Measurements from ENCODE around the gene GP1BB. TPM values are rescaled to one million over a fixed set of nuclear protein-coding genes. Genes with fewer than 3 reads are reported as not detected.

The GP1BB gene
- total RNA-seq, 1 donor from 2014 or later: 0.95 TPM

GRCh38 chr22:19755722-19756287 is 32.5 kb downstream of the GP1BB start:
- H3K36me3 Mint-ChIP-seq (ENCODE audit: low read depth, unreplicated experiment): peaks cover 2% of the 10 kb centered on the region
- H4K20me1 ChIP-seq (ENCODE audit: insufficient read depth, low read length): peaks cover 19% of the 10 kb centered on the region
- no peak for DNase-seq (ENCODE audit: low read depth)
- no peak for FAIRE-seq
- no peak overlapping the region for H2AFZ ChIP-seq (ENCODE audit: low read depth, low read length)
- peaks cover 13% of the 10 kb centered on the region for H3K4me1 ChIP-seq (ENCODE audit: insufficient read depth, low read length)
- TF ChIP-seq EZH2 (IDR thresholded peaks at IDR 0.05; ENCODE audit: insufficient read depth, low read length) (no peak), CTCF (IDR thresholded peaks at IDR 0.05; ENCODE audit: insufficient read depth, low read depth, low read length) (no peak)
- H3K9me3 Mint-ChIP-seq (ENCODE audit: unreplicated experiment): peaks cover 7% of the 10 kb centered on the region
- no peaks in the 10 kb centered on the region for H3K79me2 ChIP-seq (ENCODE audit: insufficient read depth, low read length)
- H3K36me3 ChIP-seq (ENCODE audit: insufficient read depth, low read length): no peaks in the 10 kb centered on the region
- H3K4me2 ChIP-seq (ENCODE audit: low read length): no peak overlapping the region
- H3K27ac ChIP-seq (ENCODE audit: low read depth, low read length): no peak overlapping the region
- no peak overlapping the region for H3K9ac ChIP-seq (ENCODE audit: low read length)
- no peaks in the 10 kb centered on the region for H3K9me3 ChIP-seq (ENCODE audit: insufficient read depth, low read depth, low read length)
- no peak overlapping the region for H3K4me3 ChIP-seq (ENCODE audit: insufficient read depth, low read depth, low read length)
- peaks cover 60% of the 10 kb centered on the region for H3K27me3 Mint-ChIP-seq (ENCODE audit: low read depth, unreplicated experiment)
- no peak overlapping the region for H3K4me3 Mint-ChIP-seq (ENCODE audit: unreplicated experiment)
- H3K27me3 ChIP-seq (ENCODE audit: insufficient read depth, low read length): peaks cover 70% of the 10 kb centered on the region
- H3K4me1 Mint-ChIP-seq (ENCODE audit: low read depth, unreplicated experiment): peaks cover 5% of the 10 kb centered on the region
- peak overlapping the region; percentile 41 for H3K27ac Mint-ChIP-seq (ENCODE audit: unreplicated experiment)

GRCh38 chr22:19756288-19757128 is 33.2 kb downstream of the GP1BB start:
- H3K9me3 Mint-ChIP-seq (ENCODE audit: unreplicated experiment): peaks cover 7% of the 10 kb centered on the region
- H3K27me3 Mint-ChIP-seq (ENCODE audit: low read depth, unreplicated experiment): peaks cover 61% of the 10 kb centered on the region
- H3K4me3 ChIP-seq (ENCODE audit: insufficient read depth, low read depth, low read length): no peak overlapping the region
- H3K4me1 ChIP-seq (ENCODE audit: insufficient read depth, low read length): peaks cover 6% of the 10 kb centered on the region
- no peak overlapping the region for H3K9ac ChIP-seq (ENCODE audit: low read length)
- H3K36me3 ChIP-seq (ENCODE audit: insufficient read depth, low read length): no peaks in the 10 kb centered on the region
- H3K79me2 ChIP-seq (ENCODE audit: insufficient read depth, low read length): no peaks in the 10 kb centered on the region
- H3K27ac Mint-ChIP-seq (ENCODE audit: unreplicated experiment): no peak overlapping the region
- H3K4me3 Mint-ChIP-seq (ENCODE audit: unreplicated experiment): no peak overlapping the region
- no peak for DNase-seq (ENCODE audit: low read depth)
- H3K4me1 Mint-ChIP-seq (ENCODE audit: low read depth, unreplicated experiment): peaks cover 5% of the 10 kb centered on the region
- TF ChIP-seq CTCF (IDR thresholded peaks at IDR 0.05; ENCODE audit: insufficient read depth, low read depth, low read length) (no peak), EZH2 (IDR thresholded peaks at IDR 0.05; ENCODE audit: insufficient read depth, low read length) (peak; percentile 20)
- no peak for FAIRE-seq
- peaks cover 72% of the 10 kb centered on the region for H3K27me3 ChIP-seq (ENCODE audit: insufficient read depth, low read length)
- no peaks in the 10 kb centered on the region for H3K9me3 ChIP-seq (ENCODE audit: insufficient read depth, low read depth, low read length)
- H3K4me2 ChIP-seq (ENCODE audit: low read length): peak overlapping the region; percentile 30
- no peak overlapping the region for H3K27ac ChIP-seq (ENCODE audit: low read depth, low read length)
- no peak overlapping the region for H2AFZ ChIP-seq (ENCODE audit: low read depth, low read length)
- H4K20me1 ChIP-seq (ENCODE audit: insufficient read depth, low read length): peaks cover 19% of the 10 kb centered on the region
- peaks cover 2% of the 10 kb centered on the region for H3K36me3 Mint-ChIP-seq (ENCODE audit: low read depth, unreplicated experiment)

Measured in astrocyte (in vitro differentiated cells and primary cell).